NCI-H2196 treated with DMSO at 0.1 percent for 48 hours (cell line): ENCODE measurements around the gene SFXN1.

Source experiments
- DNase-seq: peaks from one replicate; lab custom pipeline; 2025; ENCODE audit not compliant: unreplicated experiment; lab: John Stamatoyannopoulos, UW

Gene SFXN1

GRCh38 chr5:175538576-175538975 is 60.2 kb downstream of the SFXN1 start:
- DNase-seq, result no peak

GRCh38 chr5:175539936-175540335 is 61.6 kb downstream of the SFXN1 start:
- no peak for DNase-seq

- no peak for DNase-seq
These were observed 62.9 kb downstream of the SFXN1 start for GRCh38 chr5:175541264-175541663.

GRCh38 chr5:175542232-175542965 is 64.0 kb downstream of the SFXN1 start:
- DNase-seq, result no peak

- DNase-seq, result no peak
These were observed 64.5 kb downstream of the SFXN1 start for GRCh38 chr5:175542966-175543235.

GRCh38 chr5:175544108-175544511 is 65.8 kb downstream of the SFXN1 start:
- DNase-seq, result no peak

- DNase-seq, result no peak
These were observed 66.2 kb downstream of the SFXN1 start for GRCh38 chr5:175544586-175544985.

GRCh38 chr5:175547842-175548241 is 69.5 kb downstream of the SFXN1 start:
- no peak for DNase-seq

- DNase-seq, result no peak
These were observed 70.4 kb downstream of the SFXN1 start for GRCh38 chr5:175548626-175549311.

- DNase-seq, result no peak
These were observed 71.9 kb downstream of the SFXN1 start for GRCh38 chr5:175550055-175550805.

- DNase-seq, result no peak
These were observed 72.9 kb downstream of the SFXN1 start for GRCh38 chr5:175551266-175551665.

- no peak for DNase-seq
These were observed 75.9 kb downstream of the SFXN1 start for GRCh38 chr5:175554296-175554695.

- DNase-seq, result no peak
These were observed 76.9 kb downstream of the SFXN1 start for GRCh38 chr5:175555168-175555785.

- DNase-seq, result no peak
These were observed 78.4 kb downstream of the SFXN1 start for GRCh38 chr5:175556794-175557193.

- no peak for DNase-seq
These were observed 79.4 kb downstream of the SFXN1 start for GRCh38 chr5:175557778-175558177.

- no peak for DNase-seq
These were observed 80.6 kb downstream of the SFXN1 start for GRCh38 chr5:175558801-175559480.

GRCh38 chr5:175560011-175560410 is 81.7 kb downstream of the SFXN1 start:
- DNase-seq, result no peak

- DNase-seq, result no peak
These were observed 82.7 kb downstream of the SFXN1 start for GRCh38 chr5:175561085-175561484.

- DNase-seq, result no peak
These were observed 86.4 kb downstream of the SFXN1 start for GRCh38 chr5:175564716-175565115.

GRCh38 chr5:175566697-175567096 is 88.3 kb downstream of the SFXN1 start:
- no peak for DNase-seq

GRCh38 chr5:175567954-175568353 is 89.6 kb downstream of the SFXN1 start:
- DNase-seq, result no peak
